GM18951 (cell line): Measurements from ENCODE around the gene MYH10.
"Not testable (repeated sequence)": the region's sequence is repeated elsewhere in the genome, so short reads cannot be mapped to it uniquely, and the experiment has no call there.

Experiments
- POLR2A ChIP-seq: IDR thresholded peaks from 4 replicates; pipeline ENCODE4 v1.6.1; 2011; ENCODE audit warnings: mild to moderate bottlenecking; ENCODE audit not compliant: insufficient read length, insufficient read depth; ENCODE audit errors: extremely low read depth
- in situ Hi-C: fragments of 300-500 bp; cut with MboI; formaldehyde crosslinking; loops from one replicate; pipeline ENCODE4 v1.12.0; 2022; ENCODE audit warnings: low sequenced_read_pairs, mixed read lengths, inconsistent platforms; ENCODE audit not compliant: unreplicated experiment

Gene MYH10

GRCh38 chr17:8577868-8578267, 52.7 kb downstream of the MYH10 start:
- in situ Hi-C loops: no loop called here
- no peak for TF ChIP-seq POLR2A

- in situ Hi-C loops: no loop called here
- TF ChIP-seq POLR2A: no peak
Measured at GRCh38 chr17:8576559-8577294, 53.8 kb downstream of the MYH10 start.

- no peak for TF ChIP-seq POLR2A
- in situ Hi-C loops: loop anchor here (25.0 kb wide), 1 partner anchor 438 kb away; the partner anchor contains the start of gene NTN1
Measured at GRCh38 chr17:8574687-8575086, 55.8 kb downstream of the MYH10 start.

- no peak for TF ChIP-seq POLR2A
- in situ Hi-C loops: loop anchor here (25.0 kb wide), 1 partner anchor 440 kb away; the partner anchor contains the start of gene NTN1
Measured at GRCh38 chr17:8572764-8573163, 57.8 kb downstream of the MYH10 start.

GRCh38 chr17:8563981-8564602, 66.4 kb downstream of the MYH10 start:
- in situ Hi-C loops: loop anchor here (25.0 kb wide), 1 partner anchor 448 kb away; the partner anchor contains the start of gene NTN1
- no peak for TF ChIP-seq POLR2A

- TF ChIP-seq POLR2A: no peak
- in situ Hi-C loops: loop anchor here (25.0 kb wide), 1 partner anchor 449 kb away; the partner anchor contains the start of gene NTN1
Measured at GRCh38 chr17:8563024-8563776, 67.3 kb downstream of the MYH10 start.

GRCh38 chr17:8558144-8558543, 72.4 kb downstream of the MYH10 start:
- in situ Hi-C loops: loop anchor here (25.0 kb wide), 1 partner anchor 454 kb away; the partner anchor contains the start of gene NTN1

GRCh38 chr17:8557176-8557806, 73.2 kb downstream of the MYH10 start:
- in situ Hi-C loops: loop anchor here (25.0 kb wide), 1 partner anchor 455 kb away; the partner anchor contains the start of gene NTN1
- TF ChIP-seq POLR2A: no peak

More at GRCh38 chr17:8558144-8558543, 72.4 kb downstream of the MYH10 start:
- no peak for TF ChIP-seq POLR2A

GRCh38 chr17:8556074-8556473, 74.5 kb downstream of the MYH10 start:
- in situ Hi-C loops: loop anchor here (25.0 kb wide), 1 partner anchor 456 kb away; the partner anchor contains the start of gene NTN1
- no peak for TF ChIP-seq POLR2A

GRCh38 chr17:8555062-8555461, 75.5 kb downstream of the MYH10 start:
- no peak for TF ChIP-seq POLR2A
- in situ Hi-C loops: loop anchor here (25.0 kb wide), 1 partner anchor 457 kb away; the partner anchor contains the start of gene NTN1

GRCh38 chr17:8552577-8553320, 77.8 kb downstream of the MYH10 start:
- in situ Hi-C loops: loop anchor here (25.0 kb wide), 1 partner anchor 460 kb away; the partner anchor contains the start of gene NTN1
- TF ChIP-seq POLR2A: no peak

- in situ Hi-C loops: no loop called here
- no peak for TF ChIP-seq POLR2A
Measured at GRCh38 chr17:8542599-8543502, 87.7 kb downstream of the MYH10 start.

- in situ Hi-C loops: not testable (repeated sequence)
Measured at GRCh38 chr17:8539976-8540375, 90.5 kb downstream of the MYH10 start.
